ENCODE results near the gene MEGF6.
"Not testable (repeated sequence)": the region's sequence is repeated elsewhere in the genome, so short reads cannot be mapped to it uniquely, and the experiment has no call there.

MEGF6 gene

DNA sequence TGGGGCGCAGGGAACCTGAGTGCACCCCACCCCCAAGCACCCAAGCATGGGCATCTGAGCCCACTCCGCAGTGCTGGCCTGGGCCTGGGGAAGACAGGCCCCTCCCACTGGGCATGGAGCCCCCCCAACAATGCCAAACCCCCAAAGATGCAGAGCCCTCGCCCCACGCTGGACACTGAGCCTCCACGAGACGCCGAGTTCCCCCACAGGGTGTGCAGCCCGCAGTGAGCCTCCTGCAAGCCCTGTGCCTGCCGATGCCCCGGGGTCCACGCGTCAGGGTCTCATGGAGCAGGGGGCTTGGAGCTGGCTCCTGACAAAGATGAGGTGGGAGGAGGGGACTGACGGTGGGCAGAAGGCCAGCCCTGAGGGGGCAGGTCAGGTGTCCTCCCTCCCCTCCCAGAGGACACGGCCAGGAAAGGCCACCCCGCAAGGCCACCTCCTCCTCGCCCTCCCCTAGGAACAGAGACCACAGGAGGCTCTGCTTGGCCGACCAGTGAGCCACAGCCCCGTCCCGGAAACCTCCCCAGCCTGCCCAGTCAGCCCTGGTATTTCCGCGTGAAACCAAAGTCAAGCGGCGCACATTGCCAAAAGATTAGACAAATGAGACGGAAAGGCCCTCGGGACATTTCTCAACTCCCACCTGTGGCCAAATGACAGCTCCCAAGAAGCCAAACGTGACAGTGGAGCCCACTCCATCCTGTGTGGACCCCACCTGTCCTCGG, 33.4 kb downstream of the MEGF6 start:
- Histone ChIP-seq H3K4me1 (ENCODE audit: insufficient read depth, low read length) (no peaks in the 10 kb centered on the region), H3K9me3 (ENCODE audit: control insufficient read depth, insufficient read depth, low read length) (no peaks in the 10 kb centered on the region), H3K9ac (ENCODE audit: low read depth, low read length) (no peak overlapping the region), H3K36me3 (ENCODE audit: insufficient read depth, low read length) (no peaks in the 10 kb centered on the region)

- no peaks in the 10 kb centered on the region for H3K4me1 ChIP-seq (ENCODE audit: insufficient read depth, low read length)
- H3K9me3 ChIP-seq (ENCODE audit: control insufficient read depth, insufficient read depth, low read length): no peaks in the 10 kb centered on the region
- H3K9ac ChIP-seq (ENCODE audit: low read depth, low read length): no peak overlapping the region
- H3K36me3 ChIP-seq (ENCODE audit: insufficient read depth, low read length): no peaks in the 10 kb centered on the region
Measured at GRCh38 chr1:3577300-3577699, 34.0 kb downstream of the MEGF6 start.

DNA sequence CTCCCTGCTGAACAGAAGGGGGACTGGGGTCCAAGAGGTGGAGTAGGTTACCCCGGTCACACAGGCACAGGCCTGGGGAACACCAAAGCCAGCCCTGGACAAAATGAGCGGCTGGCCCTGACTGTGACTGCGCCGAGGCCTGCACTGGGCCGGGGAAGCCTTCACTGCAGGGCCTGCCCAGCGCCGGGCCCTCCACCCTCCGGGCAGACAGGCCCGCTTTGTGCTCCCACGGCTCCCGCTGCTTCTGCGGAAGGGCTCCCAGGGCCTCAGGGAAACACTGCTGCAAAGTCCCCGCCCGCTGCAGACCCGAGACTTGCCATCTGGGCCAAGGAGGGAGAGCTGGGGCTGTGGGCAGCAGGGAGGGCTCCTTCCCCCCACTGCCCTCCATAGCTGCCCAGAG, 35.3 kb downstream of the MEGF6 start:
- Histone ChIP-seq H3K4me1 (ENCODE audit: insufficient read depth, low read length) (no peaks in the 10 kb centered on the region), H3K9ac (ENCODE audit: low read depth, low read length) (no peak overlapping the region), H3K36me3 (ENCODE audit: insufficient read depth, low read length) (no peaks in the 10 kb centered on the region), H3K9me3 (ENCODE audit: control insufficient read depth, insufficient read depth, low read length) (no peaks in the 10 kb centered on the region)

DNA sequence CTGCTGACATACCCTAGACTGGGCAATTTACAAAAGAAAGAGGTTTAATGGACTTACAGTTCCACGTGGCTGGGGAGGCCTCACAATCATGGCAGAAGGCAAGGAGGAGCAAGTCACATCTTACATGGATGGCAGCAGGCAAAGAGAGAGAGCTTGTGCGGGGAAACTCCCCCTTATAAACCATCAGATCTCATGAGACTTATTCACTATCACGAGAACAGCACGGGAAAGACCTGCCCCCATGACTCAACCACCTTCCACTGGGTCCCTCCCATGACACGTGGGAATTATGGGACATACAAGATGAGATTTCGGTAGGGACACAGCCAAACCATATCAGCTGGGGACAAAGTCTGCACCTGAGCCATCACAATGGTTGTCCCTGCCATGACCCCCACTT, 35.8 kb downstream of the MEGF6 start:
- not testable (repeated sequence) for H3K9me3 ChIP-seq (ENCODE audit: control insufficient read depth, insufficient read depth, low read length); H3K4me1 ChIP-seq (ENCODE audit: insufficient read depth, low read length); H3K36me3 ChIP-seq (ENCODE audit: insufficient read depth, low read length); H3K9ac ChIP-seq (ENCODE audit: low read depth, low read length)

GRCh38 chr1:3573500-3573899, 37.8 kb downstream of the MEGF6 start:
- Histone ChIP-seq H3K9ac (ENCODE audit: low read depth, low read length) (no peak overlapping the region), H3K9me3 (ENCODE audit: control insufficient read depth, insufficient read depth, low read length) (no peaks in the 10 kb centered on the region), H3K4me1 (ENCODE audit: insufficient read depth, low read length) (no peaks in the 10 kb centered on the region)

GRCh38 chr1:3572638-3573037, 38.7 kb downstream of the MEGF6 start:
- H3K4me1 ChIP-seq (ENCODE audit: insufficient read depth, low read length); H3K9me3 ChIP-seq (ENCODE audit: control insufficient read depth, insufficient read depth, low read length); H3K9ac ChIP-seq (ENCODE audit: low read depth, low read length); H3K36me3 ChIP-seq (ENCODE audit: insufficient read depth, low read length): not testable (repeated sequence)

More at GRCh38 chr1:3573500-3573899, 37.8 kb downstream of the MEGF6 start:
- no peaks in the 10 kb centered on the region for H3K36me3 ChIP-seq (ENCODE audit: insufficient read depth, low read length)

- Histone ChIP-seq H3K4me1 (ENCODE audit: insufficient read depth, low read length) (no peaks in the 10 kb centered on the region), H3K9me3 (ENCODE audit: control insufficient read depth, insufficient read depth, low read length) (no peaks in the 10 kb centered on the region), H3K9ac (ENCODE audit: low read depth, low read length) (no peak overlapping the region), H3K36me3 (ENCODE audit: insufficient read depth, low read length) (no peaks in the 10 kb centered on the region)
Measured at GRCh38 chr1:3571263-3571662, 40.0 kb downstream of the MEGF6 start.

DNA sequence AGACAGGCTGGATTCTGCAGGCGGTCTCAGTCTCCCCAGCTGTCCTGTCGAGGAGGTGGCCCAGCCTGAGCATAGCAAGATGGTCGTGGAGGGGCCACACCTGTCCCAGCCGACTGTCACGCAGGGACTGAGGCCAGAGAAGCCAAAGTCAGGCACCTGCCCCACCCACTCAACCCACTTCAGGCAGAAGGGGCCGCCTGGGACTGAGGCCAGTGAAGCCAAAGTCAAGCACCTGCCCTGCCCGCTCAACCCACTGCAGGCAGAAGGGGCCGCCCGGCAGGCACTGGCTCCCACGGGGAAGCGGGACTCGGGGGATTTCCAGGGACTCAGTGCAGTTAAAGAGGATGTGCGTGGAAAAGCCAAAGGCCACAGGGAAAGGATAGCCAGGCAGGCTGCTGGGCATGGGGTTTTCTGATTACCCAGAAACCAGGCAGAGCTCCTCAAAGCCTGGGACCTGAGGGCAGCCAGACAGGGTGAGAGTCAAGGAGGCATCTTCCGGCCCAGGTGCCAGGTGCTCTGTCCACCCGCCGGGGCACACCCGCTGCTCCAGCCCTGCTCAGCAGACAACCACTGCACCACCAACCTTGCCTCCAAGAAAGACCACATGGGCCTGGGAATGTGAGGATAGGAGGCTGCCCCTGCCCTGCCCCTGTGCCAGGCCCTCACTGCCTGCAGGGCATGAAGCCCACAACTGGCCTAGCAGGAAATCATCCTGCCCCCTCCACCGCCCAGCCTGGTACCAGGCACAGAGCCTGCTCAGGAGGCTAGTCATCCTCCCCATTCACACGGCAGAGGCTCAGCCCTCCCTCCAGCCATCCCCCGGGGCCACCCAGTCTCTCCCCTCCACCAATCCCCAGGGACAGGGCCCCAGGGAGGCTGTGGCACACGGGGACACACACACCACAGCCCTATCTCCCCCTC, 41.0 kb downstream of the MEGF6 start:
- no peaks in the 10 kb centered on the region for H3K4me1 ChIP-seq (ENCODE audit: insufficient read depth, low read length)
- H3K36me3 ChIP-seq (ENCODE audit: insufficient read depth, low read length): no peaks in the 10 kb centered on the region
- no peak overlapping the region for H3K9ac ChIP-seq (ENCODE audit: low read depth, low read length)
- no peaks in the 10 kb centered on the region for H3K9me3 ChIP-seq (ENCODE audit: control insufficient read depth, insufficient read depth, low read length)

- no peaks in the 10 kb centered on the region for H3K4me1 ChIP-seq (ENCODE audit: insufficient read depth, low read length)
- no peaks in the 10 kb centered on the region for H3K9me3 ChIP-seq (ENCODE audit: control insufficient read depth, insufficient read depth, low read length)
- no peaks in the 10 kb centered on the region for H3K36me3 ChIP-seq (ENCODE audit: insufficient read depth, low read length)
- no peak overlapping the region for H3K9ac ChIP-seq (ENCODE audit: low read depth, low read length)
Measured at GRCh38 chr1:3569436-3569835, 41.9 kb downstream of the MEGF6 start.

DNA sequence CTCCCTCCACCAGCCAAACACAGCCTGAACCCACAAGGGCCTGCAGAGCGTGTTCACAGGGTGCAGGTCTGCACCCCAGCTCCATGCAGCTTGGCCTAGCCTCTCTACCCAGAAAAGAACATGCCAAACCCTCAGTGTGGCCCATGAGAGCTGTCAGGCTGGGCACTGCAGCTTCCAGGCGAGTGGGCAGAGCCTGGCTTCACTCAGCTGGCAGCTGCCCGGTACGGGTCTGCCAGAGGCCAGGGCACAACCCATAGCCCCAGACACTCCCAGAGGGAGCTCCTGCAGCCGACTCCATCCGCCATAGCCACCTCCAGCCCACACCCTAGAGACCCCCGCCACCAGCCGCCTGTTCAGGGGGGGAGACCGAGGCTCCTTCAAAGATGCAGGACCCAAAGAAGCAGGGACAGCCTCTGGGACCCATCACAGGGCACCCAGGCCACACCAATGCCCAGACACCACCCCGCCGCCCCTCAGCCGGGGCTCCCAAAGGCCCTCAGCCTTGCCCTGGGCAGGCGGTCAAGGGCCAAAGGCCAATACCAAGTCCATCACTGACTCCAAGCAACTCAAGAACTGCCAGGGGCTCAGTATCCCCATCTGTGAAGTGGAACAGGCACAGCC, 42.4 kb downstream of the MEGF6 start:
- Histone ChIP-seq H3K9ac (ENCODE audit: low read depth, low read length) (no peak overlapping the region), H3K4me1 (ENCODE audit: insufficient read depth, low read length) (no peaks in the 10 kb centered on the region), H3K36me3 (ENCODE audit: insufficient read depth, low read length) (no peaks in the 10 kb centered on the region), H3K9me3 (ENCODE audit: control insufficient read depth, insufficient read depth, low read length) (no peaks in the 10 kb centered on the region)

DNA sequence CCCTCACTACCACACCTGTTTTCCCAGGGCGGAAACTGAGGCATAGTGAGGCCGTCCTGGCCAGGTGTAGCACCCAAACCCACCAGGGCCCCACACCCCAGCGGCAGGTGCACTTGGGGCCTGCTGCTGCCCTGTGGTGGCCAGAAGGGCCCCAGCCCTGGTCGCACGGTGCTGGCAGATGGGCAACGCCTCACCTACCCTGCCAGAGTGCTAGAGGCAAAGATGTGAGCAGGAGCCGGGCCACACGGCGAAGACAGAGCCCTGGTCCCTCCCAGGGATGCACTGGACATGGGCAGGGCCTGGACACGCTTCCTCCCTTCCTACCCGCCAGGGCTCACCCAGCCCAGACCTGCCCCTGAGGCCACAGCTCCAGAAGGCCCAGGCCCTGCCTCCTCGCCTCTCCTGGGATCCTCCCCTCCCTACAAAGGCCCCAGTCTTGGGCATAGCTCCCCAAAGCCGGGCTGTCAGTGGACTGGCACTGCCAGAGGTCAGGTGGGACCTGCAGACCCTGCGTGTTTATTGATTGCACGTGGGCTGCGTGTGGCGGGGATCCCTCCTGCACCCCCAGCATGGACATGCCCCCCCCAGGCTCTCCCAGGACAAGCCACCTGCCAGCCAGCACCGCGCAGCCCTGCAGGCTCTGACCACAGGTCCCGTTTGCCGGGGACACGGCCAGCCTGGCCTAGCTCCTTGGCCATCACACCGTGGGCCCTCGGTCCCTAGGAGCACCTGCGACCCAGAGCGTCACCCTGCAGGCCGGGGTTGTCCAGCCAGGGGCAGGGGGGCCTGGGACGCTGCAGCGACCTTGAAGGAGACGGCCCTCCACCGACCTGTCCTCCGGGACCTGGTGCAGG, 44.1 kb downstream of the MEGF6 start:
- Histone ChIP-seq H3K9ac (ENCODE audit: low read depth, low read length) (no peak overlapping the region), H3K9me3 (ENCODE audit: control insufficient read depth, insufficient read depth, low read length) (no peaks in the 10 kb centered on the region), H3K4me1 (ENCODE audit: insufficient read depth, low read length) (no peaks in the 10 kb centered on the region), H3K36me3 (ENCODE audit: insufficient read depth, low read length) (no peaks in the 10 kb centered on the region)

DNA sequence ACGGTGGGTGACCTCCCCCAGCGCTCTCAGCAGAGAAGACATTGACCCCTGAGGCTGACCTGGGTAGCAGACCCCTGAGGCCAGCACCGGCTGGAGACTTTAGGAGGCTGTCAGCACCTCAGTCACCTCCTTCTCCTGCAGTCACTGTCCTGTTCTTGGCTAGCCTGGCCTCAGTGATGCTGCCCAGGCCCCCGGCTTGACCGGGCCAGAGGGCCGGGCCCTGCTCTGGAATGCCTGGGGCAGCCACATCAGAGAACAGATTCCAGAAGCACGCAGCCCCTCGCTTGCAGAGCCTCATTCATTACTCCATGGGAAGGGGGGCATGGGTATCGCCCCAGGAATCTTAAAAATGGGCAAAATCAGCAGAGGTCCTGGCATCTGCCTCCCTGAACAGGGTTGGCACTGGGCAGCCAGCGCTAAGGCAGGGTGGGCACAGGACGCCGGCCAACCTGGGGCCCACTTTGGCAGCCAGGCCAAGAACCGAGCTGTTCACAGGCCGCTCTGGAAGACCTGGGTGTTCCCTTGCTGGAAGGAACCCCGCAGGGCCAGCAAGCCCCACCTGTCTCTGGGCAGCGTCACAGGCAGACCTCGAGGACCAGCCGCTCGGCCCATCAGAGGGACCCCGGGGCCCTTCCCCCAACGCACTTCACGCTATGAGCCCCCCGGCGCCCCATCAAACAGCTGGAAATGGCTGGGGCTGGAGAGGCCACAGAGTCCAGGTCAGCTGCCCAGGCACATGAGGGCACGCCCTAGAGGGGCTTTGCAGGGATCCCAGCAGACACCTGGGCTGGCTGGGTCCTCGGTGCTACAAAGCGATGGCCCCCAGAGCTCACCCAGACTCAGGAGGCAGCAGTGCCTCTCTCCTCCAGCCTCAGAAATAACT, 45.1 kb downstream of the MEGF6 start:
- H3K4me1 ChIP-seq (ENCODE audit: insufficient read depth, low read length): no peaks in the 10 kb centered on the region
- no peaks in the 10 kb centered on the region for H3K36me3 ChIP-seq (ENCODE audit: insufficient read depth, low read length)
- H3K9ac ChIP-seq (ENCODE audit: low read depth, low read length): no peak overlapping the region
- no peaks in the 10 kb centered on the region for H3K9me3 ChIP-seq (ENCODE audit: control insufficient read depth, insufficient read depth, low read length)
